ENCODE data around the gene DDX46.
"Not testable (repeated sequence)": the region's sequence is repeated elsewhere in the genome, so short reads cannot be mapped to it uniquely, and the experiment has no call there.

DDX46 gene

GRCh38 chr5:134837530-134838181, 79.1 kb downstream of the DDX46 start:
- in situ Hi-C loops (cut with HindIII; ENCODE audit: low sequenced_read_pairs) = no loop called here

GRCh38 chr5:134838361-134838760, 79.8 kb downstream of the DDX46 start:
- in situ Hi-C loops (cut with HindIII; ENCODE audit: low sequenced_read_pairs) = not testable (repeated sequence)

- in situ Hi-C loops (cut with HindIII; ENCODE audit: low sequenced_read_pairs) = loop anchor here (10.0 kb wide), 1 partner anchor 94 kb away; no protein-coding TSS in a partner anchor
Observed at GRCh38 chr5:134840811-134841210, 82.2 kb downstream of the DDX46 start.

GRCh38 chr5:134844252-134844651, 85.7 kb downstream of the DDX46 start:
- in situ Hi-C loops (cut with HindIII; ENCODE audit: low sequenced_read_pairs) = loop anchor here (10.0 kb wide), 1 partner anchor 91 kb away; no protein-coding TSS in a partner anchor

- in situ Hi-C loops (cut with HindIII; ENCODE audit: low sequenced_read_pairs) = loop anchor here (10.0 kb wide), 1 partner anchor 89 kb away; no protein-coding TSS in a partner anchor
Observed at GRCh38 chr5:134845335-134845851, 86.8 kb downstream of the DDX46 start.

GRCh38 chr5:134845852-134846640, 87.5 kb downstream of the DDX46 start, which contains the start of gene C5orf24:
TSS of gene C5orf24 (plus strand) at chr5:134845968. CDS start at chr5:134854901, 8,933 bp downstream.
- in situ Hi-C loops (cut with HindIII; ENCODE audit: low sequenced_read_pairs) = loop anchor here (10.0 kb wide), 1 partner anchor 89 kb away; no protein-coding TSS in a partner anchor

- in situ Hi-C loops (cut with HindIII; ENCODE audit: low sequenced_read_pairs) = loop anchor here (10.0 kb wide), 1 partner anchor 88 kb away; no protein-coding TSS in a partner anchor
Observed at GRCh38 chr5:134846641-134846960, 88.0 kb downstream of the DDX46 start.

- in situ Hi-C loops (cut with HindIII; ENCODE audit: low sequenced_read_pairs) = loop anchor here (10.0 kb wide), 1 partner anchor 85 kb away; no protein-coding TSS in a partner anchor
Observed at GRCh38 chr5:134849434-134849933, 90.9 kb downstream of the DDX46 start.

GRCh38 chr5:134851307-134851923, 92.8 kb downstream of the DDX46 start:
- in situ Hi-C loops (cut with HindIII; ENCODE audit: low sequenced_read_pairs) = no loop called here

GRCh38 chr5:134856465-134856864, 97.9 kb downstream of the DDX46 start:
- in situ Hi-C loops (cut with HindIII; ENCODE audit: low sequenced_read_pairs) = loop anchor here (5.0 kb wide), 1 partner anchor 84 kb away; no protein-coding TSS in a partner anchor

- in situ Hi-C loops (cut with HindIII; ENCODE audit: low sequenced_read_pairs) = loop anchor here (5.0 kb wide), 1 partner anchor 85 kb away; no protein-coding TSS in a partner anchor
Observed at GRCh38 chr5:134857401-134857800, 98.8 kb downstream of the DDX46 start.

- in situ Hi-C loops (cut with HindIII; ENCODE audit: low sequenced_read_pairs) = no loop called here
Observed at GRCh38 chr5:134864707-134865106, 106.1 kb downstream of the DDX46 start.

- in situ Hi-C loops (cut with HindIII; ENCODE audit: low sequenced_read_pairs) = no loop called here
Observed at GRCh38 chr5:134873494-134873893, 114.9 kb downstream of the DDX46 start.

- in situ Hi-C loops (cut with HindIII; ENCODE audit: low sequenced_read_pairs) = no loop called here
Observed at GRCh38 chr5:134873987-134874830, 115.6 kb downstream of the DDX46 start, which contains the start of gene TXNDC15. TSS of gene TXNDC15 (plus strand) at chr5:134874371. CDS start at chr5:134874428, 57 bp downstream.

- in situ Hi-C loops (cut with HindIII; ENCODE audit: low sequenced_read_pairs) = no loop called here
Observed at GRCh38 chr5:134874831-134875655, 116.5 kb downstream of the DDX46 start.

GRCh38 chr5:134877159-134877558, 118.6 kb downstream of the DDX46 start:
- in situ Hi-C loops (cut with HindIII; ENCODE audit: low sequenced_read_pairs) = no loop called here

- in situ Hi-C loops (cut with HindIII; ENCODE audit: low sequenced_read_pairs) = no loop called here
Observed at GRCh38 chr5:134878403-134878802, 119.8 kb downstream of the DDX46 start.

GRCh38 chr5:134879456-134879855, 120.9 kb downstream of the DDX46 start:
- in situ Hi-C loops (cut with HindIII; ENCODE audit: low sequenced_read_pairs) = no loop called here
